IMR-90 (cell line): ENCODE measurements around the gene MYD88. TPM values are rescaled to one million over a fixed set of nuclear protein-coding genes. Genes with fewer than 3 reads are reported as not detected.

Source experiments
- ATAC-seq: fragments of 200-7000 bp; cut with Tn5 transposase; 2 replicates; pipeline ENCODE4 v1.9.1; 2020; ENCODE audit warnings: low read depth, mild to moderate bottlenecking, moderate library complexity
- BruUV-seq: library from RNA; stranded (reverse); fragments of 400-500 nt; replicated peaks from 2 replicates; lab custom pipeline; 2021; lab: Mats Ljungman, UMichigan
- CTCF ChIA-PET: fragments of 300-600 bp; formaldehyde crosslinking; extraction: SDS; loops from one replicate; lab custom pipeline; 2021; ENCODE audit warnings: antibody characterized with exemption; lab: Yijun Ruan, JAX
- POLR2A ChIA-PET: fragments of 300-600 bp; sonication (Branson Sonifier 250); formaldehyde crosslinking; loops from one replicate; lab custom pipeline; 2022; ENCODE audit warnings: antibody characterized with exemption; ENCODE audit not compliant: unreplicated experiment; lab: Charles Lee
- DNase-seq: peaks from one replicate; pipeline ENCODE4 v3.0.0; 2013
- H2AFZ ChIP-seq: replicated peaks from 2 replicates; pipeline ENCODE3; 2013; ENCODE audit warnings: low read length, mild to moderate bottlenecking; ENCODE audit not compliant: poor library complexity
- H2AK5ac ChIP-seq: 2 replicates; pipeline ENCODE4 v1.6.1; 2013; ENCODE audit warnings: low read depth, low read length, inconsistent platforms
- H2AK9ac ChIP-seq: replicated peaks from 2 replicates; pipeline ENCODE3; 2013; ENCODE audit warnings: mild to moderate bottlenecking, low read depth, low read length, moderate library complexity; ENCODE audit not compliant: poor library complexity
- H2BK120ac ChIP-seq: 2 replicates; pipeline ENCODE4 v1.6.1; 2013; ENCODE audit warnings: low read depth, low read length, inconsistent platforms
- H2BK15ac ChIP-seq: 3 replicates; pipeline ENCODE4 v1.6.1; 2013; ENCODE audit warnings: low read depth, low read length, inconsistent platforms
- H2BK20ac ChIP-seq: 2 replicates; pipeline ENCODE4 v1.6.1; 2013; ENCODE audit warnings: low read depth, mild to moderate bottlenecking, inconsistent platforms, low read length, moderate library complexity
- H2BK5ac ChIP-seq: 2 replicates; pipeline ENCODE4 v1.6.1; 2013; ENCODE audit warnings: mild to moderate bottlenecking, low read depth, low read length, inconsistent platforms; ENCODE audit not compliant: poor library complexity, severe bottlenecking
- H3K14ac ChIP-seq: replicated peaks from 2 replicates; pipeline ENCODE4 v1.6.1; 2013; ENCODE audit warnings: low read depth, low read length, inconsistent platforms
- H3K18ac ChIP-seq: 2 replicates; pipeline ENCODE4 v1.6.1; 2013; ENCODE audit warnings: low read depth, low read length, control low read depth
- H3K23ac ChIP-seq: 2 replicates; pipeline ENCODE4 v1.6.1; 2013; ENCODE audit warnings: low read depth, low read length, inconsistent platforms
- H3K27ac ChIP-seq: 2 replicates; pipeline ENCODE4 v1.5.1; 2013; ENCODE audit warnings: mild to moderate bottlenecking, control low read depth, low read length; ENCODE audit not compliant: insufficient read depth
- H3K27me3 ChIP-seq: 2 replicates; pipeline ENCODE4 v1.6.1; 2013; ENCODE audit warnings: low read length; ENCODE audit not compliant: control insufficient read depth, insufficient read depth
- H3K36me3 ChIP-seq: 2 replicates; pipeline ENCODE4 v1.6.1; 2013; ENCODE audit warnings: low read length, mixed read lengths; ENCODE audit not compliant: control insufficient read depth, insufficient read depth
- H3K4ac ChIP-seq: 2 replicates; pipeline ENCODE4 v1.6.1; 2013; ENCODE audit warnings: low read depth, low read length, inconsistent platforms
- H3K4me1 ChIP-seq: 2 replicates; pipeline ENCODE4 v1.6.1; 2013; ENCODE audit warnings: low read length, mixed read lengths; ENCODE audit not compliant: control insufficient read depth, insufficient read depth
- H3K4me2 ChIP-seq: 2 replicates; pipeline ENCODE4 v1.6.1; 2013; ENCODE audit warnings: low read depth, mild to moderate bottlenecking, control low read depth, low read length, moderate library complexity
- H3K4me3 ChIP-seq: 2 replicates; pipeline ENCODE4 v1.5.1; 2013; ENCODE audit warnings: low read depth, mild to moderate bottlenecking, control low read depth, low read length, moderate library complexity; ENCODE audit not compliant: insufficient read depth
- H3K56ac ChIP-seq: 2 replicates; pipeline ENCODE4 v1.6.1; 2013; ENCODE audit warnings: low read length, inconsistent platforms; ENCODE audit not compliant: insufficient read depth; ENCODE audit errors: extremely low read depth
- H3K79me1 ChIP-seq, 2 experiments: 2 replicates each; pipeline ENCODE4 v1.6.1; 2013; ENCODE audit warnings: low read length in 2 of 2, inconsistent platforms in 1 of 2, low read depth in 1 of 2
- H3K9ac ChIP-seq: 2 replicates; pipeline ENCODE4 v1.6.1; 2013; ENCODE audit warnings: low read depth, low read length, control low read depth
- H3K9me1 ChIP-seq: 2 replicates; pipeline ENCODE4 v1.6.1; 2013; ENCODE audit warnings: low read length, inconsistent platforms; ENCODE audit not compliant: insufficient read depth
- H3K9me3 ChIP-seq: 2 replicates; pipeline ENCODE4 v1.6.1; 2013; ENCODE audit warnings: low read length; ENCODE audit not compliant: control insufficient read depth, insufficient read depth
- H4K20me1 ChIP-seq: 2 replicates; pipeline ENCODE4 v1.6.1; 2013; ENCODE audit warnings: low read length, inconsistent platforms; ENCODE audit not compliant: insufficient read depth
- H4K5ac ChIP-seq: 2 replicates; pipeline ENCODE4 v1.6.1; 2013; ENCODE audit warnings: mild to moderate bottlenecking, low read depth, low read length, control low read depth
- H4K8ac ChIP-seq, 2 experiments: 2 replicates each; pipeline ENCODE4 v1.6.1; 2013; ENCODE audit warnings: low read depth in 2 of 2, low read length in 2 of 2, control low read depth in 1 of 2, inconsistent platforms in 1 of 2
- H4K91ac ChIP-seq: 2 replicates; pipeline ENCODE4 v1.6.1; 2013; ENCODE audit warnings: low read depth, low read length, inconsistent platforms; ENCODE audit not compliant: insufficient read depth
- BHLHE40 ChIP-seq: fragments of 150-350 bp; IDR thresholded peaks from 2 replicates; pipeline ENCODE4 v1.6.1; 2016; ENCODE audit warnings: mild to moderate bottlenecking, low read depth, low read length
- CHD1 ChIP-seq: IDR thresholded peaks from 2 replicates; pipeline ENCODE4 v1.6.1; 2012; ENCODE audit warnings: low read depth, low read length, improper control_type of control experiment
- CTCF ChIP-seq: conservative IDR thresholded peaks from 2 replicates; pipeline ENCODE4 v1.5.1; 2012; ENCODE audit warnings: mild to moderate bottlenecking, low read depth, low read length, improper control_type of control experiment
- MXI1 ChIP-seq: IDR thresholded peaks from 2 replicates; pipeline ENCODE4 v1.6.1; 2012; ENCODE audit warnings: low read depth, mild to moderate bottlenecking, low read length, moderate library complexity, borderline replicate concordance
- NFE2L2 ChIP-seq: fragments of 150-350 bp; IDR thresholded peaks from 2 replicates; pipeline ENCODE4 v1.6.1; 2016; ENCODE audit warnings: low read depth, mild to moderate bottlenecking, low read length
- RFX5 ChIP-seq: IDR thresholded peaks from 2 replicates; pipeline ENCODE4 v1.8.0; 2012; ENCODE audit warnings: low read depth, mild to moderate bottlenecking, low read length, moderate library complexity
- SMC3 ChIP-seq: fragments of 150-350 bp; IDR thresholded peaks from 2 replicates; pipeline ENCODE4 v1.6.1; 2016; ENCODE audit warnings: low read depth, mild to moderate bottlenecking, antibody characterized with exemption, low read length, moderate library complexity
- WGBS, 2 experiments: methylation state at CpG; one replicate each; pipeline versions ENCODE4 v1.1.5 to v1.1.7; 2013; ENCODE audit warnings: missing lambda C conversion rate in 2 of 2; ENCODE audit not compliant: insufficient read length in 1 of 2; ENCODE audit errors: extremely low coverage in 2 of 2; 5-methylcytosine and 5-hydroxymethylcytosine counted together
- dilution Hi-C: fragments of 300-500 bp; cut with HindIII; formaldehyde crosslinking; loops from one replicate; pipeline ENCODE4 v1.14.3; 2018; ENCODE audit warnings: low sequenced_read_pairs; ENCODE audit not compliant: unreplicated experiment
- in situ Hi-C: fragments of 300-500 bp; cut with MboI; formaldehyde crosslinking; loops from 3 replicates; pipeline ENCODE4 v1.14.3; 2019; ENCODE audit warnings: low sequenced_read_pairs, inconsistent platforms, mixed read lengths
- intact Hi-C: fragments of 100-400 bp; cut with micrococcal nuclease; formaldehyde crosslinking; loops from 2 replicates; pipeline ENCODE4 v1.10.0; 2022
- polyA plus RNA-seq, 3 experiments: library from polyadenylated mRNA; depleted of rRNA; stranded (reverse); fragments of >200 nt; gene quantifications; 2 replicates each; pipeline ENCODE4 v1.2.3, GENCODE V29; 2012; ENCODE audit warnings: low replicate concordance in 1 of 3
- total RNA-seq: library from RNA; depleted of rRNA; stranded (reverse); fragments of >200 nt; gene quantifications from 2 replicates; pipeline ENCODE4 v1.2.3, GENCODE V29; 2012
- TF ChIP-seq, protein P1 (sequence below): fragments of 150-350 bp; IDR thresholded peaks from 2 replicates; pipeline ENCODE4 v1.6.1; 2017; ENCODE audit warnings: mild to moderate bottlenecking, antibody characterized with exemption, low read length, low read depth

Gene MYD88
- total and polyA plus RNA-seq, 2 of the 4 experiments (the other 2 are of a cell fraction), result 9.3 to 39.8 TPM

GRCh38 chr3:38168151-38169026 lies 29.9 kb downstream of the MYD88 start:
- Histone ChIP-seq H4K8ac (peak overlapping the region in 1 of 2 experiments; percentile 82; a peak in 2 of 4 replicates), H3K14ac (peak overlapping the region; percentile 88), H3K4me2 (peak overlapping the region; percentile 94; the same call in 1 of the 2 replicates), H3K9me3 (no peaks in the 10 kb centered on the region), H2BK5ac (peak overlapping the region; percentile 96), H3K27me3 (no peaks in the 10 kb centered on the region), H3K79me1 (peaks cover 0 to 31% of the 10 kb centered on the region in 2 experiments; a peak in 2 of 4 replicates), H3K4me3 (peak overlapping the region; percentile 32; the same call in 1 of the 2 replicates), H3K9ac (peak overlapping the region; percentile 12; the same call in 1 of the 2 replicates), H3K36me3 (no peaks in the 10 kb centered on the region), H3K56ac (peak overlapping the region; percentile 70; the same call in 1 of the 2 replicates), H3K23ac (peak overlapping the region; percentile 90; the same call in 1 of the 2 replicates), H3K4ac (peak overlapping the region; percentile 93; the same call in 1 of the 2 replicates), H3K18ac (peak overlapping the region; percentile 83; the same call in 1 of the 2 replicates), H3K4me1 (peaks cover 10% of the 10 kb centered on the region), H2AK9ac (no peak overlapping the region), H2BK15ac (peak overlapping the region; percentile 76; the same call in 1 of the 3 replicates), H4K91ac (peak overlapping the region; percentile 64), H2AK5ac (no peak overlapping the region; the same call in 1 of the 2 replicates), H2BK120ac (peak overlapping the region; percentile 90), H4K20me1 (peaks cover 22% of the 10 kb centered on the region; the same call in 1 of the 2 replicates), H3K9me1 (peaks cover 10% of the 10 kb centered on the region; the same call in 1 of the 2 replicates), H2AFZ (no peak overlapping the region), H4K5ac (peak overlapping the region; percentile 71; the same call in 1 of the 2 replicates), H2BK20ac (peak overlapping the region; percentile 85; the same call in 1 of the 2 replicates), H3K27ac (peak overlapping the region; percentile 14; the same call in 1 of the 2 replicates)
- POLR2A ChIA-PET, result no interaction called here
- TF ChIP-seq MXI1, result no peak
- no peak for TF ChIP-seq RFX5
- no peak for TF ChIP-seq NFE2L2
- TF ChIP-seq CHD1, result no peak
- no peak for TF ChIP-seq CTCF
- TF ChIP-seq, protein P1, sequence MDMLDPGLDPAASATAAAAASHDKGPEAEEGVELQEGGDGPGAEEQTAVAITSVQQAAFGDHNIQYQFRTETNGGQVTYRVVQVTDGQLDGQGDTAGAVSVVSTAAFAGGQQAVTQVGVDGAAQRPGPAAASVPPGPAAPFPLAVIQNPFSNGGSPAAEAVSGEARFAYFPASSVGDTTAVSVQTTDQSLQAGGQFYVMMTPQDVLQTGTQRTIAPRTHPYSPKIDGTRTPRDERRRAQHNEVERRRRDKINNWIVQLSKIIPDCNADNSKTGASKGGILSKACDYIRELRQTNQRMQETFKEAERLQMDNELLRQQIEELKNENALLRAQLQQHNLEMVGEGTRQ, result no peak
- TF ChIP-seq BHLHE40, result no peak
- no peak for TF ChIP-seq SMC3
- intact Hi-C loops, result no loop called here
- BruUV-seq, result no TSS peak
- no CpG with 5 or more reads among the region's 4 CpGs for WGBS, 2 experiments
- dilution Hi-C loops, result no loop called here
- CTCF ChIA-PET, result no interaction called here
- in situ Hi-C loops, result no loop called here
- ATAC-seq (no peak), DNase-seq (peak; percentile 67)
